K562 (cell line): ENCODE results near the gene TM9SF4. TPM values are rescaled to one million over a fixed set of nuclear protein-coding genes. Genes with fewer than 3 reads are reported as not detected.

Source experiments
- ATAC-seq: fragments of 200-7000 bp; cut with Tn5 transposase; 3 replicates; pipeline ENCODE4 v1.9.1; 2020; ENCODE audit warnings: moderate library complexity
- BruUV-seq: library from RNA; stranded (reverse); fragments of 400-500 nt; replicated peaks from 2 replicates; lab custom pipeline; 2021; lab: Mats Ljungman, UMichigan
- CTCF ChIA-PET: fragments of 300-600 bp; formaldehyde crosslinking; extraction: SDS; loops from one replicate; lab custom pipeline; 2021; ENCODE audit warnings: low intra/inter-chr PET ratio; lab: Yijun Ruan, JAX
- POLR2A ChIA-PET: fragments of 300-600, 350-650 bp; sonication (Branson Sonifier 250); formaldehyde crosslinking; extraction: SDS; loops from one replicate; lab custom pipeline; 2021; ENCODE audit warnings: antibody characterized with exemption, inconsistent platforms; lab: Yijun Ruan, JAX
- DNase-seq, 4 experiments: peaks; one replicate each; pipeline versions ENCODE4 v3.0.0 to v3.0.0-alpha.2; 2011 to 2018; ENCODE audit warnings: low spot score in 3 of 4, mixed read lengths in 3 of 4; ENCODE audit errors: extremely low read depth in 1 of 4
- FAIRE-seq: peaks from 2 replicates; lab custom pipeline; 2011; peaks lifted over from hg19 to GRCh38; lab: Jason Lieb, UNC
- H2AFZ ChIP-seq: 2 replicates; pipeline ENCODE4 v1.6.0; 2011; ENCODE audit warnings: low read depth, low read length, control low read depth, inconsistent platforms
- H3K27ac ChIP-seq: fragments of 200-600 bp; 3 replicates; pipeline ENCODE4 v1.8.0; 2011; ENCODE audit warnings: low read depth, mild to moderate bottlenecking, control low read depth, inconsistent platforms, low read length, moderate library complexity, mixed read lengths; ENCODE audit errors: extremely low read depth
- H3K27me3 ChIP-seq, 2 experiments: fragments of 300-600 bp in 1 of 2; 2 replicates in 1 of 2; 3 replicates in 1 of 2; pipeline versions ENCODE4 v1.6.0 to v1.8.0; 2011; ENCODE audit warnings: inconsistent platforms in 2 of 2, low read length in 2 of 2, mild to moderate bottlenecking in 1 of 2, mixed read lengths in 1 of 2, moderate library complexity in 1 of 2; ENCODE audit not compliant: control insufficient read depth in 2 of 2, insufficient read depth in 2 of 2
- H3K36me3 ChIP-seq: fragments of 300-600 bp; 3 replicates; pipeline ENCODE4 v1.8.0; 2011; ENCODE audit warnings: mild to moderate bottlenecking, low read length, inconsistent platforms; ENCODE audit not compliant: control insufficient read depth, insufficient read depth
- H3K4me1 ChIP-seq, 2 experiments: fragments of 200-600 bp in 1 of 2; replicated peaks in 1 of 2; 2 replicates in 1 of 2; 3 replicates in 1 of 2; pipeline versions ENCODE4 v1.5.1 to v1.8.0; 2011; ENCODE audit warnings: inconsistent platforms in 2 of 2, low read length in 2 of 2, mild to moderate bottlenecking in 1 of 2, mixed read lengths in 1 of 2, moderate library complexity in 1 of 2; ENCODE audit not compliant: control insufficient read depth in 2 of 2, insufficient read depth in 2 of 2
- H3K4me2 ChIP-seq: 2 replicates; pipeline ENCODE4 v1.6.1; 2011; ENCODE audit warnings: low read length, control low read depth, inconsistent platforms, mixed read lengths; ENCODE audit not compliant: insufficient read depth
- H3K4me3 ChIP-seq: fragments of 200-600 bp; sonication (generic), shearing (Covaris generic); 2 replicates; pipeline ENCODE4 v1.5.1; 2016; ENCODE audit warnings: control low read depth, inconsistent platforms
- H3K79me2 ChIP-seq: fragments of 200-600 bp; 3 replicates; pipeline ENCODE4 v1.8.0; 2011; ENCODE audit warnings: low read length, inconsistent platforms; ENCODE audit not compliant: control insufficient read depth, insufficient read depth
- H3K9ac ChIP-seq, 2 experiments: 2 replicates each; pipeline versions ENCODE4 v1.6.0 to v1.6.1; 2011; ENCODE audit warnings: low read depth in 2 of 2, low read length in 2 of 2, control low read depth in 1 of 2, inconsistent platforms in 1 of 2, mild to moderate bottlenecking in 1 of 2, mixed read lengths in 1 of 2; ENCODE audit not compliant: insufficient read depth in 1 of 2
- H3K9me1 ChIP-seq: one replicate; pipeline ENCODE4 v1.6.0; 2011; ENCODE audit warnings: inconsistent platforms, mild to moderate bottlenecking, low read length, moderate library complexity; ENCODE audit not compliant: control insufficient read depth, insufficient read depth
- H3K9me3 ChIP-seq: replicated peaks from 2 replicates; pipeline ENCODE4 v1.5.1; 2011; ENCODE audit warnings: low read depth, low read length, inconsistent platforms; ENCODE audit not compliant: control insufficient read depth, insufficient read depth
- H4K20me1 ChIP-seq: replicated peaks from 2 replicates; pipeline ENCODE4 v1.6.1; 2011; ENCODE audit warnings: low read length, inconsistent platforms, mixed read lengths; ENCODE audit not compliant: control insufficient read depth, insufficient read depth
- ATF7 ChIP-seq: fragments of 450-650 bp; IDR thresholded peaks from 2 replicates; pipeline ENCODE4 v1.7.1; 2014; ENCODE audit warnings: mild to moderate bottlenecking, moderate library complexity
- FUS ChIP-seq: fragments of 200-400 bp; formaldehyde crosslinking; optimal IDR thresholded peaks from 2 replicates; pipeline ENCODE3; 2017; ENCODE audit warnings: low read depth, low read length
- HDAC8 ChIP-seq: fragments of 450-650 bp; IDR thresholded peaks from 2 replicates; pipeline ENCODE4 v1.6.1; 2016; ENCODE audit warnings: mild to moderate bottlenecking, missing genetic modification characterization, moderate library complexity, missing compliant biosample characterization
- HOXB6 ChIP-seq: fragments of 250-450 bp; sonication (Bioruptor Pico); IDR thresholded peaks from 2 replicates; pipeline ENCODE4 v1.5.1; 2022; ENCODE audit warnings: mild to moderate bottlenecking, borderline replicate concordance
- JUNB ChIP-seq: fragments of 450-650 bp; formaldehyde crosslinking; conservative IDR thresholded peaks from 2 replicates; pipeline ENCODE4 v1.4.0; 2020; ENCODE audit warnings: mild to moderate bottlenecking
- NBN ChIP-seq: fragments of 450-650 bp; IDR thresholded peaks from 2 replicates; pipeline ENCODE4 v1.6.1; 2016; ENCODE audit warnings: low read depth, mild to moderate bottlenecking
- NELFE ChIP-seq: IDR thresholded peaks from 2 replicates; pipeline ENCODE4 v1.6.1; 2011; ENCODE audit warnings: mild to moderate bottlenecking; ENCODE audit not compliant: insufficient read depth, insufficient read length
- POLR2G ChIP-seq: fragments of 200-400 bp; formaldehyde crosslinking; IDR thresholded peaks from 2 replicates; pipeline ENCODE4 v1.6.1; 2017; ENCODE audit warnings: low read depth, mild to moderate bottlenecking, antibody characterized with exemption, low read length, moderate library complexity
- RFX7 ChIP-seq: fragments of 250-450 bp; sonication (Bioruptor Pico); IDR thresholded peaks from 2 replicates; pipeline ENCODE4 v1.5.1; 2021; ENCODE audit warnings: mild to moderate bottlenecking
- TFAM ChIP-seq: fragments of 250-450 bp; sonication (Bioruptor Pico); conservative IDR thresholded peaks from 2 replicates; pipeline ENCODE4 v1.5.0; 2021; ENCODE audit warnings: mild to moderate bottlenecking, moderate library complexity
- WHSC1 ChIP-seq: IDR thresholded peaks from one replicate; pipeline ENCODE4 v1.6.1; 2012; ENCODE audit warnings: low read length, control low read depth, inconsistent platforms
- XRCC5 ChIP-seq: fragments of 200-400 bp; formaldehyde crosslinking; IDR thresholded peaks from 2 replicates; pipeline ENCODE4 v1.6.1; 2017; ENCODE audit warnings: low read depth, mild to moderate bottlenecking, low read length
- ZNF431 ChIP-seq: sonication (generic); formaldehyde crosslinking; IDR thresholded peaks from 2 replicates; pipeline ENCODE4 v1.8.0; 2022; ENCODE audit warnings: mild to moderate bottlenecking, missing genetic modification reagents
- WGBS: fragments of 100-300 bp; shearing (Covaris generic); methylation state at CpG from one replicate; pipeline ENCODE4 v1.1.6; 2016; ENCODE audit warnings: low coverage, mixed read lengths; ENCODE audit not compliant: insufficient coverage; ENCODE audit errors: missing lambda C conversion rate; 5-methylcytosine and 5-hydroxymethylcytosine counted together
- in situ Hi-C: fragments of 300-500 bp; cut with MboI; formaldehyde crosslinking; loops from 4 replicates; pipeline ENCODE4 v1.15.0; 2018; ENCODE audit warnings: inconsistent platforms, mixed read lengths
- intact Hi-C: fragments of 100-400 bp; cut with micrococcal nuclease; formaldehyde crosslinking; loops from 2 replicates; pipeline ENCODE4 v1.14.2; 2022
- polyA plus RNA-seq, 8 experiments: library from polyadenylated mRNA; depleted of rRNA in 4 of 8; stranded (reverse) in 5 of 8; unstranded in 3 of 8; fragments of >200 nt; fragmentation: Nextera tagmentation in 2 of 8; fragmentation: Illumina TruSeq in 1 of 8; extraction: Ambion mirVana in 2 of 8; extraction: Trizol in 1 of 8; gene quantifications; 2 replicates each; pipeline versions ENCODE4 v1.2.1 to v1.2.3, GENCODE V29; 2011 to 2014; ENCODE audit warnings: inconsistent platforms in 1 of 8, missing spikeins in 1 of 8
- total RNA-seq, 7 experiments: library from RNA; depleted of rRNA in 6 of 7; stranded (reverse); fragments of >200 nt in 6 of 7; fragmentation: Illumina TruSeq in 2 of 7; extraction: Trizol in 2 of 7; gene quantifications; 2 replicates each; pipeline versions ENCODE4 v1.2.1 to v1.2.3, GENCODE V29; 2011 to 2021; ENCODE audit warnings: low replicate concordance in 1 of 7
- TF ChIP-seq, protein P1 (sequence below): fragments of 250-450 bp; sonication (Bioruptor Pico); IDR thresholded peaks from 2 replicates; pipeline ENCODE4 v1.8.0; 2022; ENCODE audit warnings: inconsistent platforms
- TF ChIP-seq, protein P2 (sequence below): fragments of 450-650 bp; formaldehyde crosslinking; IDR thresholded peaks from 2 replicates; pipeline ENCODE4 v1.4.0; 2022; ENCODE audit warnings: mild to moderate bottlenecking, moderate library complexity
- TF ChIP-seq, protein P3 (sequence below): IDR thresholded peaks from 3 replicates; pipeline ENCODE4 v1.6.1; 2011; ENCODE audit warnings: borderline replicate concordance, mild to moderate bottlenecking, moderate library complexity; ENCODE audit not compliant: insufficient read length; ENCODE audit errors: extremely low read depth
- TF ChIP-seq, protein P4 (sequence below): sonication (generic); IDR thresholded peaks from 2 replicates; pipeline ENCODE4 v1.6.1; 2016

The TM9SF4 gene
- total and polyA plus RNA-seq, 9 of the 15 experiments (the other 6 are each of a cell fraction or from before 2014, with no cell fraction given), result 14.5 to 46.3 (median 26.9) TPM

DNA sequence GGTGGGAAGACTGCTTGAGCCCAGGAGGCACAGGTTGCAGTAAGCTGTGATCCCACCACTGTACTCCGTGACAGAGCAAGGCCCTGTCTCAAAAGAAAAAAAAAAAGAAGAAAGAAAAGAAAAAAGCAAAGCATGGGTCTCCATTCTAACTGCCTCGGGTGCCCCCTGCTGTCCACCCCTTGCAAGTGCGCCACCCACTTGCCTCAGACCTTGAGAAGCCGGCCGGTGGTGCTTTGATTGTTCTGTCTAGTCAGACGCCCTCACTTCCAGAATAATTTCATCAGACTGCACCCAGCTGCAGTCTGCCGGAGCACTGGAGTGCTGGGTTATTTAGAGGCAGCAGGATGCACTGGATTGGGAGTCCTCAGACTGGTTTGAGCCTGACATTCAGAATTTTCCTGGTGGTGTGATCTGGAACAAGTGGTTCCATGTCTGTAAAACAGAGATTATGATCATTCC, 17.6 kb upstream of the TM9SF4 start:
- Histone ChIP-seq H3K9me1 (no peaks in the 10 kb centered on the region), H3K9me3 (no peaks in the 10 kb centered on the region), H3K4me1 (no peaks in the 10 kb centered on the region; a peak in 2 of 5 replicates), H3K4me3 (no peak overlapping the region), H4K20me1 (0 out of 2 replicates have a peak, but pooled peaks cover 5% of the 10 kb centered on the region), H3K79me2 (no peaks in the 10 kb centered on the region), H3K27ac (no peak overlapping the region), H3K36me3 (no peaks in the 10 kb centered on the region), H2AFZ (no peak overlapping the region), H3K9ac (no peak overlapping the region), H3K27me3 (peaks cover 20 to 51% of the 10 kb centered on the region in 2 experiments), H3K4me2 (no peak overlapping the region)
- peak; percentile 97 for ATAC-seq
- no TSS peak for BruUV-seq
- in situ Hi-C loops, result no loop called here
- CTCF ChIA-PET, result interaction anchor here (0.6 to 1.5 kb wide), 6 partner anchors 60 to 629 kb away, joined by 3 to 13 read pairs (median 4); no protein-coding TSS in a partner anchor
- WGBS, result 3% methylated on average over 6 of the region's 7 CpGs
- POLR2A ChIA-PET, result interaction anchor here (0.6 to 1.1 kb wide), 3 partner anchors 9 to 17 kb away, joined by 3 read pairs; no protein-coding TSS in a partner anchor
- peak; percentile 93 for FAIRE-seq
- peak; percentile 78 to 81 (median 79) for DNase-seq
- intact Hi-C loops, result loop anchor here (1.0 to 5.0 kb wide), 4 partner anchors 61 to 269 kb away; partner anchors contain the start of gene PDRG1
- TF ChIP-seq, protein P1, sequence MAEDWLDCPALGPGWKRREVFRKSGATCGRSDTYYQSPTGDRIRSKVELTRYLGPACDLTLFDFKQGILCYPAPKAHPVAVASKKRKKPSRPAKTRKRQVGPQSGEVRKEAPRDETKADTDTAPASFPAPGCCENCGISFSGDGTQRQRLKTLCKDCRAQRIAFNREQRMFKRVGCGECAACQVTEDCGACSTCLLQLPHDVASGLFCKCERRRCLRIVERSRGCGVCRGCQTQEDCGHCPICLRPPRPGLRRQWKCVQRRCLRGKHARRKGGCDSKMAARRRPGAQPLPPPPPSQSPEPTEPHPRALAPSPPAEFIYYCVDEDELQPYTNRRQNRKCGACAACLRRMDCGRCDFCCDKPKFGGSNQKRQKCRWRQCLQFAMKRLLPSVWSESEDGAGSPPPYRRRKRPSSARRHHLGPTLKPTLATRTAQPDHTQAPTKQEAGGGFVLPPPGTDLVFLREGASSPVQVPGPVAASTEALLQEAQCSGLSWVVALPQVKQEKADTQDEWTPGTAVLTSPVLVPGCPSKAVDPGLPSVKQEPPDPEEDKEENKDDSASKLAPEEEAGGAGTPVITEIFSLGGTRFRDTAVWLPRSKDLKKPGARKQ (CRISPR knock-in tag), result no peak
- no peak for TF ChIP-seq HOXB6
- TF ChIP-seq ZNF431 (CRISPR knock-in tag), result no peak
- TF ChIP-seq ATF7, result peak; percentile 34; the same call in 1 of the 2 replicates
- no peak for TF ChIP-seq JUNB
- TF ChIP-seq, protein P2, sequence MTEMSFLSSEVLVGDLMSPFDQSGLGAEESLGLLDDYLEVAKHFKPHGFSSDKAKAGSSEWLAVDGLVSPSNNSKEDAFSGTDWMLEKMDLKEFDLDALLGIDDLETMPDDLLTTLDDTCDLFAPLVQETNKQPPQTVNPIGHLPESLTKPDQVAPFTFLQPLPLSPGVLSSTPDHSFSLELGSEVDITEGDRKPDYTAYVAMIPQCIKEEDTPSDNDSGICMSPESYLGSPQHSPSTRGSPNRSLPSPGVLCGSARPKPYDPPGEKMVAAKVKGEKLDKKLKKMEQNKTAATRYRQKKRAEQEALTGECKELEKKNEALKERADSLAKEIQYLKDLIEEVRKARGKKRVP (CRISPR knock-in tag), result no peak
- no peak for TF ChIP-seq RFX7
- no peak for TF ChIP-seq HDAC8 (tag)
- TF ChIP-seq NELFE, result no peak
- TF ChIP-seq NBN, result no peak; the same call in 1 of the 2 replicates
- TF ChIP-seq XRCC5, result no peak
- no peak for TF ChIP-seq WHSC1
- no peak for TF ChIP-seq FUS
- TF ChIP-seq, protein P3, sequence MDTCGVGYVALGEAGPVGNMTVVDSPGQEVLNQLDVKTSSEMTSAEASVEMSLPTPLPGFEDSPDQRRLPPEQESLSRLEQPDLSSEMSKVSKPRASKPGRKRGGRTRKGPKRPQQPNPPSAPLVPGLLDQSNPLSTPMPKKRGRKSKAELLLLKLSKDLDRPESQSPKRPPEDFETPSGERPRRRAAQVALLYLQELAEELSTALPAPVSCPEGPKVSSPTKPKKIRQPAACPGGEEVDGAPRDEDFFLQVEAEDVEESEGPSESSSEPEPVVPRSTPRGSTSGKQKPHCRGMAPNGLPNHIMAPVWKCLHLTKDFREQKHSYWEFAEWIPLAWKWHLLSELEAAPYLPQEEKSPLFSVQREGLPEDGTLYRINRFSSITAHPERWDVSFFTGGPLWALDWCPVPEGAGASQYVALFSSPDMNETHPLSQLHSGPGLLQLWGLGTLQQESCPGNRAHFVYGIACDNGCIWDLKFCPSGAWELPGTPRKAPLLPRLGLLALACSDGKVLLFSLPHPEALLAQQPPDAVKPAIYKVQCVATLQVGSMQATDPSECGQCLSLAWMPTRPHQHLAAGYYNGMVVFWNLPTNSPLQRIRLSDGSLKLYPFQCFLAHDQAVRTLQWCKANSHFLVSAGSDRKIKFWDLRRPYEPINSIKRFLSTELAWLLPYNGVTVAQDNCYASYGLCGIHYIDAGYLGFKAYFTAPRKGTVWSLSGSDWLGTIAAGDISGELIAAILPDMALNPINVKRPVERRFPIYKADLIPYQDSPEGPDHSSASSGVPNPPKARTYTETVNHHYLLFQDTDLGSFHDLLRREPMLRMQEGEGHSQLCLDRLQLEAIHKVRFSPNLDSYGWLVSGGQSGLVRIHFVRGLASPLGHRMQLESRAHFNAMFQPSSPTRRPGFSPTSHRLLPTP, result no peak
- no peak for TF ChIP-seq TFAM (CRISPR knock-in tag)
- no peak for TF ChIP-seq POLR2G
- TF ChIP-seq, protein P4, sequence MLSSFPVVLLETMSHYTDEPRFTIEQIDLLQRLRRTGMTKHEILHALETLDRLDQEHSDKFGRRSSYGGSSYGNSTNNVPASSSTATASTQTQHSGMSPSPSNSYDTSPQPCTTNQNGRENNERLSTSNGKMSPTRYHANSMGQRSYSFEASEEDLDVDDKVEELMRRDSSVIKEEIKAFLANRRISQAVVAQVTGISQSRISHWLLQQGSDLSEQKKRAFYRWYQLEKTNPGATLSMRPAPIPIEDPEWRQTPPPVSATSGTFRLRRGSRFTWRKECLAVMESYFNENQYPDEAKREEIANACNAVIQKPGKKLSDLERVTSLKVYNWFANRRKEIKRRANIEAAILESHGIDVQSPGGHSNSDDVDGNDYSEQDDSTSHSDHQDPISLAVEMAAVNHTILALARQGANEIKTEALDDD, result no peak
